HUES6 (cell line): Measurements from ENCODE around the gene PRDM16.

Source experiments
- H3K27ac ChIP-seq: 2 replicates; pipeline ENCODE4 v1.7.0; 2013; ENCODE audit warnings: low read depth, mild to moderate bottlenecking, low read length, inconsistent platforms
- H3K27me3 ChIP-seq: 2 replicates; pipeline ENCODE4 v1.6.1; 2013; ENCODE audit warnings: low read length; ENCODE audit not compliant: control insufficient read depth, insufficient read depth
- H3K36me3 ChIP-seq: 2 replicates; pipeline ENCODE4 v1.6.1; 2013; ENCODE audit warnings: low read length; ENCODE audit not compliant: control insufficient read depth, insufficient read depth
- H3K4me1 ChIP-seq: 2 replicates; pipeline ENCODE4 v1.6.1; 2013; ENCODE audit warnings: low read length; ENCODE audit not compliant: control insufficient read depth, insufficient read depth
- H3K4me3 ChIP-seq: 2 replicates; pipeline ENCODE4 v1.5.1; 2013; ENCODE audit warnings: low read depth, low read length
- H3K9ac ChIP-seq: one replicate; pipeline ENCODE4 v1.6.1; 2013; ENCODE audit warnings: mild to moderate bottlenecking, low read length
- H3K9me3 ChIP-seq: 2 replicates; pipeline ENCODE4 v1.6.1; 2013; ENCODE audit warnings: low read depth, low read length; ENCODE audit not compliant: control insufficient read depth, insufficient read depth

The PRDM16 gene

GRCh38 chr1:3078430-3078861 is 9.4 kb downstream of the PRDM16 start:
- Histone ChIP-seq H3K9ac (no peak overlapping the region), H3K27me3 (peaks cover 48% of the 10 kb centered on the region)

GRCh38 chr1:3078871-3079270 is 9.9 kb downstream of the PRDM16 start:
- no peak overlapping the region for H3K27ac ChIP-seq
- peaks cover 5% of the 10 kb centered on the region for H3K4me1 ChIP-seq
- H3K36me3 ChIP-seq: no peaks in the 10 kb centered on the region
- no peaks in the 10 kb centered on the region for H3K9me3 ChIP-seq
- peaks cover 43% of the 10 kb centered on the region for H3K27me3 ChIP-seq
- no peak overlapping the region for H3K4me3 ChIP-seq
- no peak overlapping the region for H3K9ac ChIP-seq

More at GRCh38 chr1:3078430-3078861, 9.4 kb downstream of the PRDM16 start:
- no peak overlapping the region for H3K27ac ChIP-seq
- H3K4me1 ChIP-seq: peaks cover 9% of the 10 kb centered on the region
- H3K9me3 ChIP-seq: no peaks in the 10 kb centered on the region
- H3K4me3 ChIP-seq: no peak overlapping the region
- no peaks in the 10 kb centered on the region for H3K36me3 ChIP-seq

GRCh38 chr1:3079381-3080052 is 10.5 kb downstream of the PRDM16 start:
- no peak overlapping the region for H3K27ac ChIP-seq
- no peaks in the 10 kb centered on the region for H3K4me1 ChIP-seq
- no peak overlapping the region for H3K4me3 ChIP-seq
- no peaks in the 10 kb centered on the region for H3K36me3 ChIP-seq
- no peaks in the 10 kb centered on the region for H3K9me3 ChIP-seq
- peaks cover 37% of the 10 kb centered on the region for H3K27me3 ChIP-seq
- no peak overlapping the region for H3K9ac ChIP-seq

- H3K27me3 ChIP-seq: peaks cover 29% of the 10 kb centered on the region
- H3K27ac ChIP-seq: no peak overlapping the region
- H3K9me3 ChIP-seq: no peaks in the 10 kb centered on the region
- H3K4me1 ChIP-seq: no peaks in the 10 kb centered on the region
- H3K4me3 ChIP-seq: no peak overlapping the region
- H3K36me3 ChIP-seq: no peaks in the 10 kb centered on the region
- H3K9ac ChIP-seq: no peak overlapping the region
Measured at GRCh38 chr1:3080053-3080955, 11.3 kb downstream of the PRDM16 start.

- no peak overlapping the region for H3K27ac ChIP-seq
- H3K36me3 ChIP-seq: no peaks in the 10 kb centered on the region
- no peak overlapping the region for H3K9ac ChIP-seq
- H3K4me1 ChIP-seq: no peaks in the 10 kb centered on the region
- H3K9me3 ChIP-seq: no peaks in the 10 kb centered on the region
- peaks cover 20% of the 10 kb centered on the region for H3K27me3 ChIP-seq
- no peak overlapping the region for H3K4me3 ChIP-seq
Measured at GRCh38 chr1:3081171-3081683, 12.2 kb downstream of the PRDM16 start.

- Histone ChIP-seq H3K36me3 (no peaks in the 10 kb centered on the region), H3K9me3 (no peaks in the 10 kb centered on the region), H3K9ac (no peak overlapping the region), H3K27ac (no peak overlapping the region), H3K27me3 (peaks cover 12% of the 10 kb centered on the region; the same call in 1 of the 2 replicates), H3K4me3 (no peak overlapping the region), H3K4me1 (no peaks in the 10 kb centered on the region)
Measured at GRCh38 chr1:3082051-3082450, 13.0 kb downstream of the PRDM16 start.

GRCh38 chr1:3082571-3083516 is 13.8 kb downstream of the PRDM16 start:
- Histone ChIP-seq H3K36me3 (no peaks in the 10 kb centered on the region), H3K9ac (no peak overlapping the region), H3K27me3 (peaks cover 4% of the 10 kb centered on the region; the same call in 1 of the 2 replicates), H3K9me3 (no peaks in the 10 kb centered on the region), H3K4me1 (no peaks in the 10 kb centered on the region), H3K4me3 (no peak overlapping the region), H3K27ac (no peak overlapping the region)

GRCh38 chr1:3084154-3084553 is 15.2 kb downstream of the PRDM16 start:
- H3K4me1 ChIP-seq: no peaks in the 10 kb centered on the region
- no peak overlapping the region for H3K4me3 ChIP-seq
- H3K36me3 ChIP-seq: no peaks in the 10 kb centered on the region
- H3K9me3 ChIP-seq: no peaks in the 10 kb centered on the region
- no peak overlapping the region for H3K9ac ChIP-seq
- H3K27me3 ChIP-seq: no peaks in the 10 kb centered on the region; the same call in 1 of the 2 replicates
- H3K27ac ChIP-seq: no peak overlapping the region

GRCh38 chr1:3084726-3085125 is 15.7 kb downstream of the PRDM16 start:
- H3K36me3 ChIP-seq: no peaks in the 10 kb centered on the region
- H3K9ac ChIP-seq: no peak overlapping the region
- H3K9me3 ChIP-seq: no peaks in the 10 kb centered on the region
- H3K27me3 ChIP-seq: no peaks in the 10 kb centered on the region; the same call in 1 of the 2 replicates
- no peak overlapping the region for H3K4me3 ChIP-seq
- H3K4me1 ChIP-seq: no peaks in the 10 kb centered on the region
- no peak overlapping the region for H3K27ac ChIP-seq

GRCh38 chr1:3085721-3086120 is 16.7 kb downstream of the PRDM16 start:
- H3K27me3 ChIP-seq: no peaks in the 10 kb centered on the region
- H3K27ac ChIP-seq: no peak overlapping the region
- no peak overlapping the region for H3K4me3 ChIP-seq
- H3K9me3 ChIP-seq: no peaks in the 10 kb centered on the region
- H3K4me1 ChIP-seq: no peaks in the 10 kb centered on the region
- no peak overlapping the region for H3K9ac ChIP-seq
- no peaks in the 10 kb centered on the region for H3K36me3 ChIP-seq
